ENCODE measurements around the gene CENPN. TPM values are rescaled to one million over a fixed set of nuclear protein-coding genes. Genes with fewer than 3 reads are reported as not detected.

CENPN gene
- total and polyA plus RNA-seq, 2 of the 8 experiments (the other 6 are each of a cell fraction or from before 2014, with no cell fraction given), result 32.8 to 67.0 TPM

GRCh38 chr16:80990978-80991377 lies 16.0 kb upstream of the CENPN start (continued):
- TF ChIP-seq MAFK (IDR thresholded peaks at IDR 0.05; ENCODE audit: low read depth, low read length) (no peak), RFX5 (IDR thresholded peaks at IDR 0.05; ENCODE audit: borderline replicate concordance, low read depth, low read length) (no peak), CHD2 (IDR thresholded peaks at IDR 0.05; ENCODE audit: low read length) (no peak), ASH2L (IDR thresholded peaks at IDR 0.05; ENCODE audit: low read length) (no peak), CBX5 (IDR thresholded peaks at IDR 0.05; ENCODE audit: low read depth, low read length) (no peak), KDM1A (IDR thresholded peaks at IDR 0.05; ENCODE audit: borderline replicate concordance, low read length) (no peak), ZNF274 (IDR thresholded peaks at IDR 0.05; ENCODE audit: borderline replicate concordance, extremely low read depth, low read length) (no peak), GABPA (IDR thresholded peaks at IDR 0.05; ENCODE audit: borderline replicate concordance, insufficient read depth, low read length) (no peak), JUN (IDR thresholded peaks at IDR 0.05; ENCODE audit: low read depth, low read length) (no peak)
